ENCODE data around the gene SPPL2B.
"Not testable (repeated sequence)": the region's sequence is repeated elsewhere in the genome, so short reads cannot be mapped to it uniquely, and the experiment has no call there.

The SPPL2B gene

GRCh38 chr19:2382530-2383222 lies 54.2 kb downstream of the SPPL2B start:
- no peak for DNase-seq

- DNase-seq: no peak
Measured at GRCh38 chr19:2385053-2385721, 56.7 kb downstream of the SPPL2B start.

GRCh38 chr19:2387367-2388288 lies 59.1 kb downstream of the SPPL2B start:
- no peak for DNase-seq

DNA sequence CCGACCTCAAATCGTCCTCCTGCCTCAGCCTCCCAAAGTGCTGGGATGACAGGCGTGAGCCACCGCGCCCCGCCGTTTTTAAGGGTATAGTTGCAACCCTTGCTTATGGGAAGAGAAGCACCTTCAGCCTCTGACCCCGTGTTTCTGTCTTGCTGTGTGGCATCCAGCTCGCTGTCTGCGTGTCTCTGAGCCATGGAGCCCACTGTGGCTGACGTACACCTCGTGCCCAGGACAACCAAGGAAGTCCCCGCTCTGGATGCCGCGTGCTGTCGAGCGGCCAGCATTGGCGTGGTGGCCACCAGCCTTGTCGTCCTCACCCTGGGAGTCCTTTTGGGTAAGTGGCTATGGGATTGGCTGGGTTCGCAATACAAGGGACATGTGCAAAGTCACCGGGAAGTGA lies 61.1 kb downstream of the SPPL2B start:
- no peak for DNase-seq

GRCh38 chr19:2391118-2391725 lies 62.7 kb downstream of the SPPL2B start:
- peak; percentile 14 for DNase-seq

DNA sequence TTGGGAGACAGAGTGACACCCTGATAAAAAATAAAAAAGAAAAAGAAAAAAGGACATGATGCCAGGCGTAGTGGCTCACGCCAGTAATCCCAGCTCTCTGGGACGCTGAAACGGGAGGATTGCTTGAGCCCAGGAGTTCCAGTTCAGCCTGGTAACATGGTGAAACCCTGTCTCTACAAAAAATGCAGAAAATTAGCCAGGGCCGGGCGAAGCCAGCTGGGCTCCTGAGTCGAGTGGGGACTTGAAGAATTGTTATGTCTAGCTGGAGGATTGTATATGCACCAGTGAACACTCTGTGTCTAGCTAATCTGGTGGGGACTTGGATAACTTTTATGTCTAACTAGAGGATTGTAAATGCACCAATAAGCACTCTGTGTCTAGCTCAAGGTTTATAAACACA lies 63.9 kb downstream of the SPPL2B start:
- no peak for DNase-seq

DNA sequence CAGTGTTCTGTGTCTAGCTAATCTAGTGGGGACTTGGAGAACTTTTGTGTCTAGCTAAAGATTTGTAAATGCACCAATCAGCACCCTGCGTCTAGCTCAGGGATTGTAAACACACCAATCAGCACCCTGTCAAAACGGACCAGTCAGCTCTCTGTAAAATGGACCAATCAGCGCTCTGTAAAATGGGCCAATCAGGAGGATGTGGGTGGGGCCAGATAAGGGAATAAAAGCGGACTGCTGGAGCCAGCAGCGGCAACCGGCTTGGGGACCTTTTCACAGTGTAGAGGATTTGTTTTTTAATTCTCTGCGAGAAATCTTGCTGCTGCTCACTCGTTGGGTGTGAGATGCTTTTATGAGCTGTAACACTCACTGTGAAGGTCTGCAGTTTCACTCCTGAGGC lies 64.4 kb downstream of the SPPL2B start:
- not testable (repeated sequence) for DNase-seq

DNA sequence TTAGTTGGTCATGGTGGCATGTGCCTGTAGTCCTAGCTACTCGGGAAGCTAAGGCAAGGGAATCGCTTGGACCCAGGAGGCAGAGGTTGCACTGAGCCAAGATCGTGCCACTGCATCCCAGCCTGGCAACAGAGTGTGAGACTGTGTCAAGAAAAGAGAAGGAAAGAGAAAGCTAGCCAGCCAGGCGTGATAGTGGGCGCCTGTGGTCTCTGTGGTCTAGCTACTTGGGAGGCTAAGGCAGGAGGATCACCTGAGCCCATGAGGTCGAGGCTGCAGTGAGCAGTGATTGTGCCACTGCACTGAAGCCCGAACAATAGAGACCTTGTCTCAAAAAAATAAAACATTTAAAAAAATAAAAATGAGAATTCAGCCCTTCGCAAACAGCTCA lies 65.6 kb downstream of the SPPL2B start:
- no peak for DNase-seq

DNA sequence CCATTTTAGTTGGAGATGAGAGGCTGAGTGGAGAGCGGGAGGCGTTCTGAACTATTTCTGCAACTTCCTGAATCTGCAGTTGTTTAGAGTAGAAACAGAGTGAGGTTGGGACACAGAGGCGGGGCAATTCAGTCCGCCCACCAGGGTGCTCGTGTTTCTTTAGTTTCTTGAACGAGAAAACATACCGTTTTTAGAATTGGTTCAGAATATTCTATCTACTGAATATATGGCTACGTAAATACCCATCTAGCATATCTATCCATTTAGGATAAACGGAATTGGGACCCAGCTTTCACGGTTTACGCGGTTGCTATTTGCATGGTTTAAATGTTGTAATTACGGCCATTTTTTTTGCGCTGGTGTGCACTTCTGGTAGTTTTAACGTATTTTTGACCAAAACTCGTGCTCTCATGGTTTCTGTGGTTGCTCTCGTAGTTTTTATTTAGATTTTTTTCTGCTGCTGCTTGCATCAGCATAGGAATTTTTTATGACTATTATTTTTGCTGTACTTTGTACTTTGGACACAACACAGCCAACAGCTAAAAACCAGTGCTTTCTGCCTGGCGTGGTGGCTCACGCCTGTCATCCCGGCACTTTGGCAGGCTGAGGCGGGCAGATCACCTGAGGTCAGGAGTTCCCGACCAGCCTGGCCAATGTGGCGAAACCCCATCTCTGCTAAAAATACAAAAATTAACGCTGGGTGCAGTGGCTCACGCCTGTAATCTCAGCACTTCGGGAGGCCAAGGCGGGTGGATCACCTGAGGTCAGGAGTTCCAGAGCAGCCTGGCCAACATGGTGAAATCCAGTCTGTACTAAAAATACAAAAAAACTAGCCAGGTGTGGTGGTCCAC lies 66.2 kb downstream of the SPPL2B start:
- DNase-seq: no peak

DNA sequence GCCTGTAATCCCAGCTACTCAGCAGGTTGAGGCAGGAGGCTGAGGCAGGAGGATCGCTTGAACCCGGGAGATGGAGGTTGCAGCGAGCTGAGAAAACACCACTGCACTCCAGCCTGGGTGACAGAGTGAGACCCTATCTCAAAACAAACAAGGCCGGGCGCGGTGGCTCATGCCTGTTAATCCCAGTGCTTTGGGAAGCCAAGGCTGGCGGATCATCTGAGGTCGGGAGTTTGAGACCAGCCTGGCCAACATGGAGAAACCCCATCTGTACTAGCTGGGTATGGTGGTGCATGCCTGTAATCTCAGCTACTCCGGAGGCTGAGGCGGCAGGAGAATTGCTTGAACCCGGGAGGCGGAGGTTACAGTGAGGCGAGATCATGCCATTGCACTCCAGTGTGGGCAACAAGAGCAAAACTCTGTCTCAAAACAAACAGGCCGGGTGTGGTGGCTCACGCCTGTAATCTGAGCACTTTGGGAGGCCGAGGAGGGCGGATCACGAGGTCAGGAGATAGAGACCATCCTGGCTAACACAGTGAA lies 66.9 kb downstream of the SPPL2B start:
- DNase-seq: not testable (repeated sequence)

GRCh38 chr19:2397173-2397572 lies 68.7 kb downstream of the SPPL2B start:
- not testable (repeated sequence) for DNase-seq

DNA sequence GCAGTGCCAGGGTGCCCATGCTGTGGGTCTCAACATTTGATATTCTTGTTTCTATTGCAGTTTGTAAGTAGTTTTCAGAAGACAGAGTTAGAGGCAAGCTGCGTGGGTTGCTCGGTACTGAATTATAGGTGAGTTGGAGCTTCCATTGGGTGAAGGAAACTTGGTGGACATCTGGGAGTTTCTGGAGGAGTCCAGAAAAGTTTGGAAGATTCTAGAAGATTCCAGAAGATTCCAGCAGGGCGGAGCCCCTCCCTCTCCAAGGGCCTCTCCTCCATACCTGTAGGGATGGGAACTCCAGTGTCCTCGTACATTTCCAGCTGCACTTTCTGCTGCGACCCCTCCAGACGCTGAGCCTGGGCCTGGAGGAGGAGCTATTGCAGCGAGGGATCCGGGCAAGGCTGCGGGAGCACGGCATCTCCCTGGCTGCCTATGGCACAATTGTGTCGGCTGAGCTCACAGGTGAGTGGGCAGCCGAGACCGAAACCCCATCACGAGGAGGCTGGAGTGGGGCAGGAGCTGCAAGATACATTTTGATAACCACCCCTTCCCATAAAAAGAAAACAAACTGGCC lies 70.3 kb downstream of the SPPL2B start:
- DNase-seq: no peak

DNA sequence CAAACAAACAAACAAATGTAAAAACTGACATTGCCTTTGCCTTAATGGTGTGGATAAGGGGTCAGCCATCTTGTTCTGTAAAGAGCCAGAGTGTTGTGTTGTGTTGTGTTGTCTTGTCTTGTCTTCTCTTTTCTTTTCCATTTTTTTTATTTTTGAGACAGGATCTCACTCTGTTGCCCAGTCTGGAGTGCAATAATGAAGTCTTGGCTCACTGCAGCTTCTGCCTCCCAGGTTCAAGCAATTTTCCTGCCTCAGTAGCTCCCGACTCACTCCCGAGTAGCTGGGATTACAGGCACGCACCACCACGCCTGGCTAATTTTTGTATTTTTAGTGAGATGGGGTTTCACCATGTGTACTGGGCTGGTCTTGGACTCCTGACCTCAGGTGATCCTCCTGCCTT lies 71.1 kb downstream of the SPPL2B start:
- DNase-seq: no peak

Data from effector CD4-positive, alpha-beta T cell (primary cell).